Activated T-cell treated with anti-CD3 and anti-CD28 coated beads for 48 hours (primary cell): ENCODE measurements around the gene SNRNP25.
A peak's percentile ranks its signal among the peaks of the same experiment; 100 is the strongest.

Source experiments
- DNase-seq: peaks from one replicate; pipeline ENCODE4 v3.0.0-alpha.2; 2020; ENCODE audit warnings: low read depth

SNRNP25 gene

DNA sequence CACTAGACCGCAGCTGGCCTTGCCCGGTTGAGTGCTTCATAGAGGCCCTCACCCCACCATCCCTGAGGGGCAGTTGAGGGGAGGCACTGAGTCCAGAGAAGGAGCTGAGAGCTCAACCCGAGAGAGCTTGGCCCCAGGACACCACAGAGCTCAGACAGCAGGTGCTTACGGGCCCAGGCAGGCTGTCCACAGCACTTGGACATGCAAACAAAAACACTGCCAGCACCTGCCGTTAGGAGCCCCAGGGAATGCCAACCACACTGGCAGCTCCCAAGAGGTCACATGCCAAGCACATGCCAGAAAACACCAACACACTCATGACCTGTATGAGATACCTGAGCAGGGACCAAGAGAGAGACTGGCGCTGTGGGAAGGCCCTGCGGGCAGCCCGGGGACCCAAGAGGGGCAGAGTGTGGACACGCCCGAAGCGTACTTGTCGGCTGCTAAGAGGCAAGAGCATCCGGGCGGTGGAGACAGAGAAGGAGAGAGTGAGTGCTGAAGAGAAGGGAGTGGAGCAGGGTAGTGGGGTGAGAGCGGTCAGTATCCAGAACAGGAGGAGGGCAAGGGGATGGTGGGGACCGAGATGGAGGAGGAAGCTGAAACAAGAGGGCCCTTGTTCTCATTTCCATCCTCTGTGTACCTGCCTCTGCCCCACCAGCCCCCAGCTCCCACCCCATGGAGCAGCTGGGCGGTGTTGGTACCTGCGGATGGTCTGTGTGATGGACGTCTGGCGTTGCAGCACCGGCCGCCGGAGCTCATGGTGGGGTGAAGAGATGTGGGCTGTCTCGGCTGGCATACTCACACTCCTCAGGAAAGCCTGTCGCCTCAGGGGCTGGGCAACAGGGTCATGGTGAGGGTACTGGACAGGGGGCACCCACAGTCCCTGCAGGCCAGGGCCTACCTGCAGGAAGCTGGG is 10.6 kb downstream of the SNRNP25 start:
- DNase-seq: no peak

- no peak for DNase-seq
These were observed 11.3 kb downstream of the SNRNP25 start for GRCh38 chr16:64914-65255.

DNA sequence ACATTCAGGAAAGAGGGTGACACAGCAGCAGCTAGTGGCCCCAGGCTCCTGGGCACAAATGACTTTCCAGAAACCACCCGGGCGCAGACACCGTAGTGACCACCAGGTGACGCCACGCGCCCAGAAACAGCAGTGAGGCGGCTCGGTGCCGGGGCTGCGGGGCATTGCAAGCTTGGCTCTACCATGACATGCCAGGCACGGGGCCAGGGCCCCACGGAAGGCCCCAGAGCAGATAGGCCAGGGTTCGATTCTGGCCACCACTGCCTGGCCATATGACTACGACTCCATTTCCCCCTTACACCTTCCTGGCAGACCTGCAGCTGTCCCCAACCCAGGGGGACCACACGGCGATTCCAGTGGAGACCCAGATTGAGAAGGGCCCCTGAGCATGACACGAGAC is 12.1 kb downstream of the SNRNP25 start:
- peak; percentile 85 for DNase-seq

DNA sequence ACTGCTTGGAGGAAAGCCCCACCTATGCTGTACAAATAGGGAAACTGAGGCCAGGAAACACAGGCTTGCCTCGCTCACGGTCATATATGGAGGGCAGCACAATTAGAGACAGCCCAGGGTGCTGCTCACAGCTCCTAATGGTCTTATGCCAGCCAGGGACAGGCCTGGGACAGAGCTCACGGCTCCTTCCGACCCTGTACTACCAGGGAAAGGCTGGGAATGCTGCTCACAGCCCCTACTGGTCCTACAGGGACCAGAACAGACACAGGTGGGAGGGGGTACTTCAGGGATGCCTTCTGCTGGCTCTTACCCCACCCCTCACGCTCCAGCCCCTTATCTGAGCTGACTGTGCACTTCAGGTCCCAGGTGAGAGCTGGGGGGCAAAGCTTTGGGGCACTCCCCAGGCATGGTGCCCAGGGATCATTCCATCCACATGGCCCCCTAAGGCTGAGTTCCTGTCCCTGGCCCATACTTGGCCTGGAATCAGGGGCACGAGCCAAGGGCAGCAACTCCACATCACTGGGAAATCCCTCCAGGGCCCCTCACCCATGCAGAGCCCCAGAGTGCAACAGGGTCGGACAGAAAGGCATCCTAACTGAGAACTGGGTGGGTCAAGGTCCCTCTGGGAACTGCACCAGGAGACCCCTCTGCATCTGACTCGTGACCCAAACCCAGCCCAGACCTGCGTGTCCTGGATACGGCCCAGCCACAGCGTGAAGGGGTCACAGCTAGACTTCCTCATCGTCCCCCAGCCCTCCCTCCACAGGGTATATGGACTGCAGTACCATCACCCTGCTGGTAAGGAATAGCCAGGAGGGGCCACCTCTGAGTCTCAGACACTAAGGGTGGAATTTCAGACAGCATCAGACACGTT is 12.9 kb downstream of the SNRNP25 start:
- no peak for DNase-seq

DNA sequence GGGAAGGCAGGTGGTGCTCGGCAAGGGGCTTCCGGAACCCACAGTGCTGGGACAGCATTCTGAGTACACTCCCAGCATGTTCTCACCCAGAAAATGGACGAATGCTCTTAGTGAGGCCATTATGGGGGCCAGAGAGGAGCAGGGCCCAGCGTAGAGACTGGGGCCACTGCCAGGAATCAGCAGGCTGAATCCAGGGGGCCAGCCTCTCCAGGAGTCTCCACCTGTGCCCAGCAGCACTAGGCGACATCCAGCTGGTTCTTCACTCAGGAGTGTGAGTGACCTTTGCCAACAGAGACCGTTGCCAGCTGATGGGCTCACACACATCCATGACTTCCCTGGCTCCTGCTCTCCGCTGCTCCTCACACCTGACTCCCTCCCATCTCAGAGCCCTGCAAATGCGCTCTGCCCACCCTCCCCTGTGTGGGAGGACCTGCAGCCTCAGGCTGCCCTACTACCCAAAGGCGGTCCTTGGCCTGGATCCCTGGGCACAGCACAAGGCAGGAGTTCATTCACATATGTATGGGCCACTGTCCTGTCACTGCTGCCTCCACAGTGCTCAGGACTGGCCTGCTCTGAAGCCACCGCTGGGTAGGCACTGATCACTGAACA is 13.7 kb downstream of the SNRNP25 start:
- no peak for DNase-seq

DNA sequence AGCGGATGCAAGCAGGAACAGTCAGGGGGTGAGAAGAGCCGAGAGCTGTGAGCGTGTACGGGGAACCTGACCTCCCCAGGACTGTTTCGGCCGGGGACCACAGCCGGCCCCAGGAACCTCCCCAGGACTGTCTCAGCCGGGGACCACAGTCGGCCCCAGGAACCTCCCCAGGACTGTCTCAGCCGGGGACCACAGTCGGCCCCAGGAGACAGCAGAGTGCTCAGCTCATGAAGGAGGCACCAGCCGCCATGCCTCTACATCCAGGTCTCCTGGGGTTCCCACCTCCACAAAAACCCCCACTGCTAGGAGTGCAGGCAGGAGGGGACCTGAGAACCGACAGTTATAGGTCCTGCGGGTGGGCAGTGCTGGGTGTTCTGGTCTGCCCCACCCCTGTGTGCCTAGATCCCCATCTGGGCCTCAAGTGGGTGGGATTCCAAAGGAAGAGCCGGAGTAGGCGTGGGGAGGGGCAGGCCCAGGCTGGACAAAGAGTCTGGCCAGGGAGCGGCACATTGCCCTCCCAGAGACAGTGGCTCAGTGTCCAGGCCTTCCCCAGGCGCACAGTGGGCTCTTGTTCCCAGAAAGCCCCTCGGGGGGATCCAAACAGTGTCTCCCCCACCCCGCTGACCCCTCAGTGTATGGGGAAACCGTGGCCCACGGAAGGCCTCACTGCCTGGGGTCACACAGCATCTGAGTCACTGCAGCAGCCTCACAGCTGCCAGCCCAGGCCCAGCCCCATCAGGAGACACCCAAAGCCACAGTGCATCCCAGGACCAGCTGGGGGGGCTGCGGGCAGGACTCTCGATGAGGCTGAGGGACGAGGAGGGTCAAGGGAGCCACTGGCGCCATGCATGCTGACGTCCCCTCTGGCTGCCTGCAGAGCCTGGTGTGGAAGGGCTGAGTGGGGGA is 14.5 kb downstream of the SNRNP25 start:
- DNase-seq: no peak

- DNase-seq: no peak
These were observed 15.6 kb downstream of the SNRNP25 start for GRCh38 chr16:69181-69580.

DNA sequence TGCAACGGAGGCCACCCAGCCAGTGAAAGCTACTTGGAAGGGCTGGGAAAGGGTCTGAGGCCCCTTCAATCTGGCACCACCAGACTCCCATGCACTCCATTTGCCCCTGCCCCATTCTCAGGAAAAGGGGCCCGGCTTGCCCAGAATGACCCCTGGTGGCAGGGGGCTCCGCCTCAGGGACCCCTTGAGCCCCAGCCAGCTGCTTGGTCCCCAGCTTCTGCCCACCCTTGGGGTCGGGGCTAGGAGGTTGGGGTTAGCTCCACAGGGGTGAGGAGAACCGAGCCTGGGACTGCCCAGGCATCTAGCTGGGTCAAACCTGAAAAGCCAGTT is 17.5 kb downstream of the SNRNP25 start:
- DNase-seq: no peak

DNA sequence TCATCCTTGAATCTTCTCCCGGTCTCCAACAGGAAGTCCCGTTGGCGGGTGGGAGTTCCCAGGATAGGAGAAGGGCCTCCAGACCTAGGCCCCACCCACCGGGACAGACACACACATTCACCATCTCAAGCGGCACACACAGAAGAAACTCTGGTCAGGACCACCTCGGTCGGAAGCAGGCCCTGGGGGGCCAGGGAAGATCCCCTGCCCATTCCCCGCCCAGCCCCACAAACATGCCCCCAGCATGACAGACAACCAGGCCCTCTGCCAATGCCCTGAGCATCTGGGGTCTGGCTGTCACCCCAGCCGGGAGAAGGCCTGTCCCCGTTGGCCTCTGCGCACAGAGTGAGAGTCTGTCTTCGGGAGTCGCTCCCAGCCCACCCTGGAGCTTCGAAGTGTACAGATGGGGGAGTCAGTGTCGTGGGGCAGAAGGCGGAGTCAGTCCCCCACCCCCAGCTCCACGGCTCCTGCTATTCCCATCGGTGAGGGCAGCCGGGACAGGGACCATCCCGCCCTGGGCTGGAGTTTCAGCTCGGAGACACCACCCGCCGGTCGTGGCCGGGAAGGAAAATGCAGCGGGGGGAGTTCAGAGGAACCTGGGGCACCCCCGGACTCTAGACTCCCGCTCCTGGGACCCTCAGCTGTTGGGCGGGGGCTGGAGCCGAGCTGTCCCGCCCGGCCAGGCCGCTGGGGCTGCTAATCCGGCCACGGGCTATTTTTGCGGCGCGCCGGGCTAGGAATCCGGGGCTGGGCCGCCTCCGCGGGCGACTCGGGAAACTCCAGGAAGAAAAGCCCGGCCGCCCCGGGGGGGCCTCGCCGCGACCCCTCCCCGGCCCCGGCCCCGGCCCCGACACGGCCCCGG is 18.1 kb downstream of the SNRNP25 start:
- no peak for DNase-seq

- no peak for DNase-seq
These were observed 19.2 kb downstream of the SNRNP25 start, which contains the start of gene RHBDF1 for GRCh38 chr16:72561-73548. Gene RHBDF1, minus strand, starts transcription at chr16:72631. Its CDS starts 7,616 bp downstream, at chr16:65015.

DNA sequence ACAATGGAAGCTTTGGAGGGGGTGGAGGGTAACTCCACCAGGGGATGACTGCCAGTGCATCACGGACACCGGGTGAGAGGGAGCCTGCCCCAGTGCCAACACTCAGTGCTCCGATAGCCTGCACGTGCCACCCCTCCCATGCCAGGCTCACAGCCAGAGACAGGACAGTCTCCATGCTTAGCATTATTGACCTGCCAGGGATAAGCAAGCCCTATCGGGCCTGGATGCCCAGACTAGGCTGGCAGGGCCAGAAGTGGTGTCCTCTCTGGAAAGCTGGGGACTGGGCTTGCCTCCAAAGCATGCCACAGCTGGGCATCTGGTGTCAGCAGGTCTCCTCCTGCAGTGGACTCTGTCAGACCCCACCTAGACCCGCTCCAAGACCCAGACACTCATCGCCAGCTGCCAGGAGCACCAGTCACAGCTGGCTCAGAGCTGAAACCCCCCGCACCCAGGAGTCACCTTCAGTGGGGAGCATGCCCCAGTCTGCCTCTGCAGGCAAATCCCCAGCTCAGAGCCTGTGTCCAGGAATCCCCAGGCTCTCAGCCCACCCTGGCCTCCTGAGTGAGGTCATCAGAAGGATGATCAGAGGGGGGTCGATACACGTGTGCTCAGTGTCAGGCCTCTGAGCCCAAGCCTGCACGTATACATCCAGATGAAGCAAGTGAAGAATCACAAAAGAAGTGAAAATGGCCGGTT is 20.6 kb downstream of the SNRNP25 start:
- no peak for DNase-seq

- DNase-seq: no peak
These were observed 21.2 kb downstream of the SNRNP25 start for GRCh38 chr16:74747-75334.

GRCh38 chr16:75580-76501 is 22.2 kb downstream of the SNRNP25 start:
- no peak for DNase-seq

- DNase-seq: no peak
These were observed 23.1 kb downstream of the SNRNP25 start for GRCh38 chr16:76535-77272.

DNA sequence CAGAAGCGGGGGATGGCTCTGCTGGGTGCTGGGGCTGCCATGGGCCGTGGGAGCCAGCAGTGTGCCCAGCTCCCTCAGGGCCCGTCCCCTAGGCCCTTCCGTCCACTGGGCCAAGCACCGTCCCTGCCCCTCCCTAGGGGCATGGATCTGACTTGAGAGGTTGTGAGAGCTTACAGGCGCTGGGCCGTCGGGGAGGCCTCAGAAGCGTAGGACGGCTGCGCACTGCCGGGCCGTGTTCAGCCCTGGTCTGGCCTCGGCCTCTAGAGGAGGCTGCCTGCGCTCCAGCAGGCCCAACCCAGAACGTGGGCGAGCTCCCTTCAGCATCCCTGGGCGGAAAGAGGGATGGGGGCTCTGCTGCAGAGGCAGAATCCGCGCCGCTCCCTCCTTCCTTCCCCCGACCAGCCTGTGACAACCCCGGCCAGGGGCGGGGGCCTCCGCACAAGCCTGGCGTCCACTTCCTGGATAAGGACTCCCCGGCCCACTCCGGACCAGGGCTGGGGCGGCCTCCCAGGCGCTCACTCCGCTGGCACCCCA is 23.7 kb downstream of the SNRNP25 start:
- no peak for DNase-seq

GRCh38 chr16:77807-78443 is 24.3 kb downstream of the SNRNP25 start, which contains the start of gene MPG:
Gene MPG, plus strand, starts transcription at chr16:78225. Its CDS starts 85 bp downstream, at chr16:78310.
- DNase-seq: peak; percentile 85
